HG02943 (cell line): ENCODE data around the gene ADK.
"Not testable (repeated sequence)": the region's sequence is repeated elsewhere in the genome, so short reads cannot be mapped to it uniquely, and the experiment has no call there.

Experiments used
- ATAC-seq: cut with Tn5 transposase; IDR thresholded peaks from one replicate; pipeline ENCODE4 v1.9.1; 2021; ENCODE audit warnings: mild to moderate bottlenecking, low read depth, moderate library complexity; ENCODE audit not compliant: unreplicated experiment

The ADK gene

DNA sequence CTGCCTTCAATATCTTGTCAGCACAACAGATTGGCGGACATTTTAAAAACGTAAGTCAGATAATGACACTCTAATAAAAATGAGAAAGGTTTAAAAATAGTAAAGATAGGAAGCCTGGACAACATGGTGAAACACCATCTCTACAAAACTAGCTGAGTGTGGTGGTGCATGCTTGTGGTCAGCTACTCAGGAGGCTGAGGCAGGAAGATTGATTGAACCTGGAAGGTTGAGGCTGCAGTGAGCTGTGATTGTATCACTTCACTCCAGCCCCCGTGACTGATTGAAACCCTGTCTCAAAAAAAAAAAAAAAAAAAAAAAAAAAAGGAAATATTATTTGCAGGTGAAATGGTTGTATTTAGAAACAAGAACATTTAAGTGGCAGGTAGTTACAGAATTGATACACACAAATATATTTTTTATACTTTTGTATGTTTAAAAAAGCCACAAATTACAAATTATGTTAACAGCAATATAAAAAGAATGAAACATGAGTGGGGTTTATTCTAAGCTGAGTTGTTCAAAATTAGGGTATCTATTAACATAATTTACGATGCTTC lies 141.9 kb downstream of the ADK start:
- no peak for ATAC-seq

DNA sequence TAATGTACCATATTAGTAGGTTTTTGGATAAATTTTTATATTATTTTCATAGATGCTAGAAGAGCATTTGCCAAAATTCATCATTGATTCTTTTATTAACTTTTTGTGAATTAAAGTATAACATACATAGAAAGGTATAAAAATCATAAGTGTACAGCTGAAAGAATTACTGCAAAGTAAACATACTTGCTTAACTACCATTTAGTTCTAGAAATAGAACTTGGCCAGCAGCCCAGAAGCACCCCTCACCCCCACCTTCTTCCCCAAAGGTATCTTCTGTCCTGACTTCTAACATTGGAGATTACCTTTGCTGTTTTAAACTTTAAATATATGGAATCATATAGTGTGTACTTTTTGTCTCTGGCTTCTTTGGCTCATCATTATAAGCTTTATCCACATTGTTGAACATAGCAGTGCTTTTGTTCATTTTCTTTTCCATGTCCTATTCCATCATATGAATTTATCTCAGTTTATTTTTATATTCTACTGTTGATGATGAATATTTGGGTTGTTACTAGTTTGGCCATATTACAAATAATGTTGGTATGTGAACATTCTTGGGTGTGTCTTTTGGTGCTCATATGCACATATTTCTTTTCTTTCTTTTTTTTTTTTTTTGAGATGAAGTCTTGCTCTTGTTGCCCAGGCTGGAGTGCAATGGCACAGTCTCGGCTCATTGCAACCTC lies 142.8 kb downstream of the ADK start:
- no peak for ATAC-seq

DNA sequence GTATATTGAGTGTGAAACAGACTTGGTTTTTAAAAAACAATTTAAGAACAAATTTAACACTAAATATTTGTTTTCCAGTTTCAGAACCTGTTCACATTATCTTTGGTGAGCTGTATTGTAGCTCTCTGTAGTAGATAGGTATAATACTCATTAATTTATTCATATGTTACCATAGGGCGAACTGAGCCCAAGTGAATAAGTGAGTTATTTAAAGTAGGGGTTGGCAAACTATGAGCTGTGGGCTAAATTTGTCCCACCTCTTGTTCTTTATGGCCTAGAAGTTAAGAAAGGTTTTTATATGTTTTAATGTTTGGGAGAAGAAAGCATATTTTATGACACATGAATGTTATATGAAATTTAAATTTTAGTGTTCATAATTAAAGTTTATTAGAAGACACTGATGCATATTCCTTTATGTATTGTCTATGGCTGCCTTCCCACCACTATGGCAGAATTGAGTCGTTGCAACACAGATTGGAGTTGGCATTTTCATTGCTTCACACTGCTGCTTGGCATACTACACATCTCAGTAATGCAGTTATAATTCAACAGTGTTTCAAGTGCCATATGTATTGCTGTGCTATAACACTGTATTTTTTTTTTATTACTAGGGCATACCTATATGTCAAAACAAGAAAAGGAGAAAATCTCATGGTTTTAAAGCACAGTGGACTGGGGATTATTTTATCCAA lies 146.5 kb downstream of the ADK start:
- ATAC-seq = no peak

DNA sequence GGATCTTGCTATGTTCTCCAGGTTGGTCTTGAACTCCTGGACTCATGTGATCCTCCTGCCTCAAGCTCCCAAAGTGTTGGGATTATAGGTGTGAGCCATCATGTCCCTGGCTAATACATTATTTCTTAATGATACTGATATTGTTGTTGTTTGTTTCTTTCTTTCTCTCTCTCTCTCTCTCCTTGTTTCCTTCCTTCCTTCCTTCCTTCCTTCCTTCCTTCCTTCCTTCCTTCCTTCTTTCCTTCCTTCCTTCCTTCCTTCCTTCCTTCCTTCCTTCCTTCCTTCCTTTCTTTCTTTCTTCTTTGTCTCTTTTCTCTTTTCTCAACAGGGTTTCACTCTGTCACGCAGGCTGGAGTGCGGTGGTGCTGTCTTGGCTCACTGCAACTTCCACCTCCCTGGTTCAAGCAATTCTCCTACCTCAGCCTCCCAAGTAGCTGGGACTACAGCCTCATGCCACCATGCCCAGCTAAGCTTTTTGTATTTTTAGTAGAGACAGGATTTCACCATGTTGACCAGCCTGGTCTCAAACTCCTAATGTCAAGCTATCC lies 149.1 kb downstream of the ADK start:
- not testable (repeated sequence) for ATAC-seq

DNA sequence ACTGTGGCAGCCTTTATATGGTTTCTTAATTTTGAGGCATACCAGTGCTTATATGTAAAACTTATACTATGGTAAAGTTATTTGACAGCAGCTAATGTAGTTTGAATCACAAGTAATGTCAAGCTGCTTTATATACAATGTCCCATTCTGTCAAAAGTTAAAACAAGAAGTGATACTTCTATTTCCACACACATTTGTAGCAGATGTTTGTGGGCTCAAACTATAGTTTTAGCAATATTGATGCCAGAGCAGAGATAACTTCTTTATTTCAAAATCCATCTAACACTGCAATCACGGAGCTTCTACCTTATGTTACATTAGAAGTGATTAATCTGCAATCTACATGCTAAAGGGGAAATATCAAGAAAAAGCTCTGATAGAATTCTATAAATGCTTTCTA lies 149.6 kb downstream of the ADK start:
- ATAC-seq = no peak

DNA sequence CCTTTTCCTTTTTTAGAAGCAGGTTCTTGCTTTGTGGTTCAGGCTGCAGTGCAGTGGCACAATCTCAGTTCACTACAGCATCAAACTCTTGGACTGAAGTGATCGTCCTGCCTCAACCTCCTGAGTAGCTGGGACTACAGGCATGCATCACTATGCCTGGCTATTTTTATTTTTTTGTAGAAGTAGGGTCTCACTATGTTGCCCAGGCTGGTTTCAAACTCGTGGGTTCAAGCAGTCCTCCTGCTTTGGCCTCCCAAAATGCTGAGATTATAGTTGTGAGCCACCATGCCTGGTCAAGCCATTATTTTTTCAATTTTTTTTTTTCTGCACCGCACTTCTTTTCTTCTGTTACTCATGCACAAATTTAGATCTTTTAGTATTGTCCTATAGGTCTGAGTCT lies 154.7 kb downstream of the ADK start:
- no peak for ATAC-seq

DNA sequence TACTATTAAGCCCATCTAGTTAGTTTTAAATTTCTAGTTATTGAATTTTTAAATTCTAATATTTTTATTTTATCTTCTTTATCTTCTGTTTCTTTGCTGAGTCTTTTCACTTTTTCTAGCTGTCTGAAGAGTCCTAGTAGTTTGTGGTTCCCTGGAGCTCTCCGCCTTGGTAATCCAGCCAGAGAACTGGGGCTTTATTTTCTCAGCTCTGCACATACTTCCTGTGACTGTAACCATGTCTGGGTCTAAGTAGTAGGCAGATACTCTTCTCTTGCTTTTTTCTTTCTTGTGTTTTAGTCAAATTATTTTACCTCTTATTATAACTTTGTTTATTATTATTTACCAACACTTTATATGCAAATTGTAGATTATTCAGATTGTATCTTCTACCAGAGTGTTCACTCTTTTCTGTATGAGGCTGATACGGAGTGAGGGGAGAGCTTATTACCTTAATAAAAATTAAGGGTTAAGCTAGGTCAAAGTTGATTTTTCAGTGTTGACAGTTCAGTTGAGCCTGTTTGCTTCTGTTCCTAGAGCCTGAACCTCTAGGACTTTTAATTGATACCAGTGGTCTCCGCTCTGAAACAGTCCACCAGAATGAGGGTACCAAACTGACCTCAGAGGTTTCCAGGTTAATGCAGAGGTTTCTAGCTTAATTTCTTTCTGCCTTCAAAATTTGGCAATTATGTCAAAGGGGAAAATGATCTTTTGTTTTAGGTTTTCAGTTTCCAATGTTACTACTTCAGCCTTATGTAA lies 155.4 kb downstream of the ADK start:
- ATAC-seq = no peak

DNA sequence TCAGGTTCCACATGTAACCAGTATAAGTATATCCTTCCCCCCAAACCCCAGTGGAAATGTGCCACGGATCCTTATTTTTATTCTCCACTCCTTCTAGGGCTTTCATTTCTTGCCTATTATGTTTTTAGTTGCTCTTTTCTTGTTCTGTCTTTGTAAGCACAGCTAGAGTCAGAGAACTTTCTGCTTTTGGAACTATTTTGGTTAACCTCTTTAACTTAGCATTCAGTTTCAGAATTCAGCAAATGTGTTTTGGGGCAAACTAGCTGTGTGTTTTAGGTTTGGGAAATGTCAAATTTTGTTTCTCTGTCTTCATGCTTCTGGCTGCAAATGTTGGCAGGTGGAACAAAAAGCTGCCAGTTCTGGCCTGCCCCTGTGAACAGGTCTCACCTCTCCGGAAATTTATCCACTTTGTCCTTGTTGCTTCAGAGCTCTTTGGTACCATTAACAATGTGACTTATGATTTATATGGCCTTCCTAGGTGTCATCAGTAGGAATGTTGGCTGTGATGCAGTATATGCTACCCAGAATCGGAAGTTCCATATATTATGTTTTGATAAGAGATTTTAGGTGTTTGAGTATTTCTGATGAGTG lies 156.1 kb downstream of the ADK start:
- no peak for ATAC-seq

DNA sequence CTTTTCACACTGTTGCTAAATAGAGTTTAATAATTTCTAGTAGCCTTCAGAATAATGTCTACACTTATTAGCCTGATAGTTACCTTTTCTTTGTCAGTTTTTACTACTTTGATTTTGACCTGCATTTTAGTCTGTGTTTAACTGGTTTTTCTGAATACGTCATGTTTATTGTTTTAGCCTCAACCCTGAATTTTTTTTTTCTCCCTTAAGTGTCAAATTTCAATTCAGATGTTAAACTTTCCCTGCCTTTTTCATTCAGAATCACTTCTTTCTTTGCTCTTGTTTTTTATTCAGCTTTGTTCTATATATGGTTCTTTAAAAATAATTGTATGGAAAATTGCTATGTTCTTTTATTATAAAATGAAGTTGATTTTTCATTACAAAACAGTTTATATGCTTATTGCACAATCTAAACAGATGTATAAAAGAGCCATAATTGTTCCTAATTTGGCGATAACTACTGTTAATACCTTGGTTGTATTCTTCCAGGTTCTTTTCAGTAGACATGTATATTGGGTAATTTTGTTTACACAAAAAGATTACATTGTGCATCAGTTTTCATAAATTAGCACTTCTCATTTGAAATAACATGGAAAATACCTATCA lies 159.7 kb downstream of the ADK start:
- no peak for ATAC-seq

DNA sequence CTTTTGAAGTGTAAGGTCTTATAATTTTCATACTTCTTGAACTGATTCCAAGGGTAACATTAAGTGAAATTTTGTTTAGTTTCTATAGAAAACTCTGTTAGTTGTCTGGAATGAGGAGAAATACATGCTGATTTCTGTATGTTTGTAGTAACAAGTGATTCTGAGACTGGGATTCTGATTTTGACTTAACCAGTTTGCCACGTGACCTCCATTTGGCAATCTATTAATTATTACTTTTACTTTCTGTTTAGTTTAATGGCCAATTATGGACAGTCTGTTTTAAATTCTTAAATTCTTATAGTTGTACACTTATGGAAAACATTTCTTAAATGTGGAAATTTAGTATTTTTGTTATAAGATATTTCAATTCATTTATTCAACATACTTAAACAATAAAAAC lies 163.1 kb downstream of the ADK start:
- no peak for ATAC-seq

DNA sequence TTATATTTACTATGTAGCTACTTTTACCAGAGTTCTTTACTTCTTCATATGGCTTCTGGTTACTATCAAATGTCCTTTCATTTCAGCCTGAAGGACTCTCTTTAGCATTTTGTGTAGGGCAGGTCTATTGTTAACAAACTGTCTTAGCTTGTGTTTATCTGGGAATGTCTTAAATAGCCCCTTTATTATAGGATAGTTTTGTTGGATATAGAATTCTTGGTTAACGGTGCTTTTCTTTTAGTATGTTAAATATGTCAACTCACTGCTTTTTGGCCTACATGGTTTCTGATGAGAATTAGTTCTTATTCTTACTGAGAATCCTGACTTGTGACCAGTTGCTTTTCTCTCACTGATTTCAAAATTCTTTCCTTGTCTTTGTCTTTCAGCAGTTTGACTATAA lies 169.0 kb downstream of the ADK start:
- ATAC-seq = no peak

DNA sequence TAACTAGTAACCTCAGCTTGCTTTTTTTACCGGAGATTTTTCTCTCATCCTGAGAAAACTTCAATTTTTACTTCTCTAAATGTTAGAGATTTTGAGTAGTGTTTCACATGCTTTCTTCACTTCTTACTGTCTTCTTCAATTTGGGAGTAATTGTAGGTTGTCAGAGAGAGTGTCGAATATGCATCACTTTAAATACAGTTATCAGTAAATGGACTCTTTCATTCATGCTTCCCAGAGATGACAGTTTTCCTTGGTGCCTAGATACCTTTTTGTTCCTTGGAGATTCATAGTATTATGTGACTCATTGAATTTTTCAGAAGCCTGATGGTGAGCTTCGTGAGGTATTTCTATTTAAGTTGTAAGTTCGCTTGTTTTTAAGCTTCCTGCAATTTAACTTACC lies 169.7 kb downstream of the ADK start:
- ATAC-seq = no peak

DNA sequence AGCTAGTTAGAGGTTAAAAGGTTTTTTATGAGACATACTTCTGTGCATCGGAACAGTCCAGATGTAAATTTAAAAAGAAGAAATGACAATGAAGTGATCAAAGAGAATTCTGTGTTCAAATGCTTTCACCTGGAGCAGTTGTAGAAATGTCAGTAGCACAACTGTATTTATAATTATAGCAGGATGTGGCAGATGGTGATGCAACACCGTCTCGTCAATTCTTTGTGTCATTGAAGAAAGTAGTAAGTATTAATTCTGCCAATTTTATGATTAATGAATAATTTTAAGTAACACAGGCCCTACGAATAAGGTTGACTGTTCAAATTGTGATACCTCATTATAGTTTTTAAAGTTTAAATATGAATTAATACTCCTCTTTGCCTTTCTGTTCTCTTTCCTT lies 171.1 kb downstream of the ADK start:
- ATAC-seq = no peak

DNA sequence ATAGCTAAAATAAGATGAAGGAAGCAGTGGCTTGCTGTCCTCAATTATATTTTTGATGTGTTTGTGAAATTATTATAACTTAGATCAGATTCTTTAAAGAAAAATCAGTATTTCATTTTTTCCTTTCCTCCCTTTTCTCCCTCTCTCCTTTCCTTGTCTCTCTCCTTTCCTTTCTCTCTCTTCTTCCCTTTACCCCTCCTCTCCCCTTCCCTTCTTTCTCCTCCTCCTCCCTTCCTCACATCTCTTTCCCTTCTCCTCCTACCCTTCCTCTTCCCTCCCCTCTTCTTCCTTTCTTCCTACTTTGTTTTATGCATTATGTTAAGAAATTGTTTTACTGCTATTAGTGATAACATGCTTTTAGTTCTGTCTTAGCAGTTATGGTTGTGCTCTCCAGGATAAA lies 171.5 kb downstream of the ADK start:
- no peak for ATAC-seq

DNA sequence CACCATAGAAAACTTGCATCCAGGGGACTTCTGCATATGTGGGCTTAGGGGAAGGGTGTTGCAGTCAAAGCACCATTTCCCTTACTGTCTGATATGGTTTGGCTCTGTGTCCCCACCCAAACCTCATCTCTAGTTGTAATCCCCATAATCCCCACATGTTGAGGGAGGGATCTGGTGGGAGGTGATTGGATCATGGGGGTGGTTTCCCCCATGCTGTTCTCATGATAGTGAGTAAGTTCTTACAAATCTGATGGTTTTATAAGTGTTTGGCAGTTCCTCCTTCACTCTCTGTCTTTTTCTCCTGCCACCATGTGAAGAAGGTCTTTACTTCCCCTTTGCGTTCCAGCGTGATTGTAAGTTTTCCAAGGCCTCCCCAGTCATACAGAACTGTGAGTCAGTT lies 177.4 kb downstream of the ADK start:
- ATAC-seq = no peak

DNA sequence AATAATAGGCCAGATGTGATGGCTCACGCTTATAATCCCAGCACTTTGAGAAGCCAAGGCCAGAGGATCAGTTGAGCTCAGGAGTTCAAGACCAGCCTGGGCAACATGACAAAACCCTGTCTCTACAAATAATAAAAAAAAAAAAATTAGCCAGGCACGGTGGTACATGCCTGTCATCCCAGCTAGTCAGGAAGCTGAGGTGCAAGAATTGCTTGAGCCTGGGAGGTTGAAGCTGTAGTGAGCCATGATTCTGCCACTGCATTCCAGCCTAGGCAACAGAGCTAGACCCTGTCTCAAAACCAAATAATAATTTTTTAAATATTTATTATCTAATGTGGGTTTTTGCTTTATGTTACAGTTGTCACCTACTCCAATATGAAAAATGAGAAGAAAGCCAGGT lies 178.9 kb downstream of the ADK start:
- no peak for ATAC-seq

DNA sequence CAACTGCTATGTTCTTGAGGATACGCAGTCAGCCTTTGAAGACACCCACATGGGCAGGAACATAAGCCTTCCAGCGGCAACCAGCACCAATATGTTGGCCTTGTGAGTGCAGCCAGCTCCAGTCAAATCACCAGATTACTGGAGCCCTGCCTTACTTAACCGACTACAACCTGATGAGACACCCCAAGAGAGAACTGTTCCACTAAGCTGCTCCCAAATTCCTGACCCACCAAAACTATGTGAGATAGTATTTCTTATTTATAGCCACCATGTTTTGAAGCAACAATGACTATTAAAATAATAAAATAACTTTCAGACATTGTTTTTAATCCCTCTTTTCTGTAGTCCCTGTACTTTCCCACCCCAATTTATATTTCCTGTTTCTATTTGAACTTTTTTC lies 179.6 kb downstream of the ADK start:
- ATAC-seq = no peak

DNA sequence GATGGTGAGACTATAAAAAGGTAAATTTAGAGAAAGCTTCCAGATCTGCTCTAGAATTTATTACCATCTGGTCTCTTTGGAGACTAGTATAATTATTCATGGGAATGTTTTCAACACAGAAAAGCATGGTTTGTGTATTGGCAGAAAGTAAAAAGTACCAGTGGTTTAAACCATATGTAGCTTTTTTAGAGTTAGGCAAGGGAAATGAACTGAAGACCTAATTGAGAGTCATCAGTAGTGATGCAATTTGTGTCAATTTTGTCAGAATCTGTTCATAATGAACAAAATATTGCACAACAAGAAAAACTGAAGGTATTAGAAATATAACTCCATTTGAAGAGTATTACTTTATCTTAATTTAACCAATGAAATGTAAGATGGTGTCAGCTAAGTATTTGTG lies 181.4 kb downstream of the ADK start:
- no peak for ATAC-seq

DNA sequence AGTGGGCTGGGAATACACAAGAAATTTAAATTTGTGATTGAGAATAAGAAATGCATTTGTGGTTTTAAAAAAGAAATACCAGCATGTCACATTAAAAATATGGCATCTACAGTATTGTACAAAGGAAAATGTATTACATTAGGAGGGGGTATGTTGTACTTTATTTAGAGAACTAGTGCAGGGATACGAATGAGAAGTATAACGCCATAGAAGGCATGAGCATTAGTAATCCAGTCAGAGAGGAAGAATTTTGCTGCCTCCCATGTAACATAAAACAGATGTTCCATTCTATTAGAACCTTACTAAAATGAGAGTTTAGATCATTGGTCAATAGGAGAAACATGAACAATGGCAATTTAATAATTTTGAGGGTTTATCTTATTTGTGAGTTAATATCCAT lies 182.2 kb downstream of the ADK start:
- no peak for ATAC-seq

DNA sequence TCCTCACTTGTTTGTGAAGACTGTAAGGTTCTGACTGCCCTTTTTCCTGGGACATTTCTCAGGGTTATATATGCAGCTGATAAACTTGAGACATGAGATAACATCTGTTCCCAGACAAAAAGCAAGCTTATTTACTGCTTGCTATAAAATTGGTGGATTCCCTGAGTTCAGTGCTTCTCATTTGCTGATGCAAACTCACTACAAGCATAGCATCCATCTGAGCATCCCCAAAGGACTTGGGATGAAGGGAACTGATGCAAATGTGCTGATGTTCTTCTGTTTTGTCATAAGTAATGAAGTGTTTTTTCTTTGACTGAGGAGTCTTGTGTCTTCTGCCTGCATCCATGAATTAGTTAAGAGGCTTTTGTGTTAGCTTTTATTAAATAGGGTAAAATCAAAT lies 183.2 kb downstream of the ADK start:
- ATAC-seq = no peak
